Karpas-422 (cell line): ENCODE results near the gene PARP11. TPM values are rescaled to one million over a fixed set of nuclear protein-coding genes. Genes with fewer than 3 reads are reported as not detected.

Source experiments
- DNase-seq: peaks from one replicate; pipeline ENCODE4 v3.0.0-alpha.2; 2015
- H2AFZ ChIP-seq: fragments of 200-600 bp; sonication (generic); 2 replicates; pipeline ENCODE4 v1.6.1; 2014; ENCODE audit warnings: antibody characterized with exemption, low read length, mixed read lengths
- H3K27ac ChIP-seq: fragments of 200-600 bp; sonication (generic); 2 replicates; pipeline ENCODE4 v1.5.1; 2014; ENCODE audit warnings: mild to moderate bottlenecking, low read length, moderate library complexity
- H3K27me3 ChIP-seq: fragments of 200-600 bp; sonication (generic); 2 replicates; pipeline ENCODE4 v1.6.1; 2014; ENCODE audit warnings: low read length, mixed read lengths
- H3K36me3 ChIP-seq: fragments of 200-600 bp; sonication (generic); 2 replicates; pipeline ENCODE4 v1.6.1; 2014; ENCODE audit warnings: low read length, mixed read lengths; ENCODE audit not compliant: insufficient read depth
- H3K4me1 ChIP-seq: fragments of 200-600 bp; sonication (generic); 2 replicates; pipeline ENCODE4 v1.6.1; 2014; ENCODE audit warnings: mild to moderate bottlenecking, low read length, mixed read lengths
- H3K4me2 ChIP-seq: fragments of 200-600 bp; sonication (generic); 2 replicates; pipeline ENCODE4 v1.6.1; 2014; ENCODE audit warnings: low read length, low read depth, mild to moderate bottlenecking; ENCODE audit not compliant: poor library complexity, severe bottlenecking
- H3K4me3 ChIP-seq: fragments of 200-600 bp; sonication (generic); 2 replicates; pipeline ENCODE4 v1.5.1; 2014; ENCODE audit warnings: mild to moderate bottlenecking, antibody characterized with exemption, low read length, mixed read lengths
- H3K79me2 ChIP-seq: fragments of 200-600 bp; sonication (generic); 2 replicates; pipeline ENCODE4 v1.6.1; 2014; ENCODE audit warnings: mild to moderate bottlenecking, low read length, mixed read lengths
- H3K9ac ChIP-seq: fragments of 200-600 bp; sonication (generic); 2 replicates; pipeline ENCODE4 v1.6.0; 2014; ENCODE audit warnings: low read length
- H3K9me2 ChIP-seq: fragments of 200-600 bp; sonication (generic), shearing (Covaris generic); replicated peaks from 2 replicates; pipeline ENCODE4 v1.6.0; 2014; ENCODE audit warnings: mild to moderate bottlenecking, low read length, moderate library complexity; ENCODE audit not compliant: insufficient read depth
- H3K9me3 ChIP-seq: fragments of 300-700, 200-600 bp; sonication (generic); 2 replicates; pipeline ENCODE4 v1.6.1; 2014; ENCODE audit warnings: low read length, mixed read lengths
- H4K20me1 ChIP-seq: fragments of 200-600 bp; sonication (generic); 2 replicates; pipeline ENCODE4 v1.6.1; 2014; ENCODE audit warnings: mild to moderate bottlenecking, antibody characterized with exemption, low read length, low read depth; ENCODE audit not compliant: insufficient read depth
- total RNA-seq: library from RNA; depleted of rRNA; stranded (reverse); fragments of >200 nt; shearing (Covaris generic); gene quantifications from 2 replicates; pipeline ENCODE4 v1.2.3, GENCODE V29; 2014; ENCODE audit warnings: low replicate concordance; rRNA removed

Gene PARP11
- total RNA-seq, 1 experiment from 2014 or later, result 10.2 TPM

DNA sequence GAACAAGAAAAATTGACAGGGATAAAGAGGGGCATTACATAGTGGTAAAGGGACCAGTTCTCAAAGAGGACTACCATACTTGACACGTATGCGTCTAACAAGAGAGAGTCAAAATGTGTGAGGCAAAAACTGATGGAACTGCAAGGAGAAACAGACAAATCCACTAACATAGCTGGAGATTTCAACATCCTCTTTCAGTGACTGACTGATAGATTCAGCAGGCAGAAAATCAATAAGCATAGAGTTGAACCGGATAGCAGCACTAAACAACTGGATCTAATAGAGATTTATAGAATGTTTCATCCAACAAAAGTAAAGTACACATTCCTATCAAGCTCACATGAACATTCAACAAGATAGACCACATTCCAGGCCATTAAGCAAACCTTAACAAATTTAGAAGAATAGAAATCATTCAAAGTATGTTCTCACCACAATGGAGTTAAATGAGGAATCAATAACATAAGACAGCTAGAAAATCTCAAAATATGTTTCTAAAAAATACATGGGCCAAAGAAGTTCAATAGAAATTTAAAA is 104.2 kb downstream of the PARP11 start:
- Histone ChIP-seq H3K27ac (no peak overlapping the region), H3K4me1 (no peaks in the 10 kb centered on the region), H3K9me2 (no peaks in the 10 kb centered on the region), H3K4me2 (no peak overlapping the region), H3K9me3 (no peaks in the 10 kb centered on the region), H3K9ac (no peak overlapping the region), H2AFZ (no peak overlapping the region), H3K36me3 (no peaks in the 10 kb centered on the region), H3K79me2 (no peaks in the 10 kb centered on the region), H3K4me3 (no peak overlapping the region), H3K27me3 (no peaks in the 10 kb centered on the region), H4K20me1 (no peaks in the 10 kb centered on the region)
- no peak for DNase-seq

DNA sequence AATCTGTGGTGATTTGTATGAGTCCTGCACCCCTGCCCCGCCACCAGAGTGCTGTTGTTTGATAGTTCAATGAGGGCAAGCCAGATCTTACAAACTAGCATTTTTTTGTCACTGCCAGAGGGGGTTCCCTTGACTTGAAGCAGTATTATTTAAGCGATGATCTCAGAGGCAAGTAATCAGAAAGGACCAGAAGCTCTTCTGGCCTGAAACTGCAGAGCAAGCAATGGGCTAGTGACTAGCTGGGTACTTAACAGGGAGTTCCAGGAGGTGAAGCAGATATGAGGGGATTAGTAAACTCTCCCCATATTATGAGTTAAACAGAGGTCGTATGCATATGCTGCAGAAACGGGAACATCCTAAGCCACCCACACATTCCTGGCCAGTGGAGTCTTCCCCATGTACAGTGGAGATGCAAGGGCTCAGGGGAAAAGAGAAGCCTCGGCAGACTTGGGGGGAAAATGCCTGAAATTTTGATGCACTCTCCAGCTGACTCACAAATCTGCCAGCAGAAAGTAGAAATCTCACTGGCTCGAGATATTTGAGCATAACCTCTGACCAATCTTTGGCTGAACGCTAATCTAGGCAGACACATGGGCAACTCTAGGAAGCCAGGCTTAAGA is 112.0 kb downstream of the PARP11 start:
- H3K27ac ChIP-seq, result no peak overlapping the region
- H4K20me1 ChIP-seq, result no peaks in the 10 kb centered on the region
- H3K27me3 ChIP-seq, result no peaks in the 10 kb centered on the region
- H3K9me3 ChIP-seq, result no peaks in the 10 kb centered on the region
- no peak for DNase-seq
- no peak overlapping the region for H3K4me2 ChIP-seq
- no peaks in the 10 kb centered on the region for H3K4me1 ChIP-seq
- no peaks in the 10 kb centered on the region for H3K36me3 ChIP-seq
- no peak overlapping the region for H2AFZ ChIP-seq
- no peak overlapping the region for H3K9ac ChIP-seq
- H3K4me3 ChIP-seq, result no peak overlapping the region
- H3K9me2 ChIP-seq, result no peaks in the 10 kb centered on the region
- H3K79me2 ChIP-seq, result no peaks in the 10 kb centered on the region

DNA sequence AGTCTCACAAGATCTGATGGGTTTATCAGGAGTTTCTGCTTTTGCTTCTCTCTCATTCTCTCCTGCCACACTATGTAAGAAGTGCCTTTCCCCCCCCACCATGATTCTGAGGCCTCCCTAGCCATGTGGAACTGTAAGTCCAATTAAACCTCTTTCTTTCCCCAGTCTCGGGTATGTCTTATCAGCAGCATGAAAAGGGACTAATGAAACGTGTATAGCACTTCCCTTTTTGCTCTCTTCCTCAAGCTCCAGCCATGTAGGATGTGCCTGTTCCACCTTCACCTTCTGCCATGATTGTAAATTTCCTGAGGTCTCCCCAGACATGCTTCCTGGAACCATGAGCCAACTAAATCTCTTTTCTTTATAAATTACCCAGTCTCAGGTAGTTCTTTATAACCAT is 113.3 kb downstream of the PARP11 start:
- H3K9me2 ChIP-seq, result no peaks in the 10 kb centered on the region
- H4K20me1 ChIP-seq, result no peaks in the 10 kb centered on the region
- no peaks in the 10 kb centered on the region for H3K79me2 ChIP-seq
- H3K27me3 ChIP-seq, result no peaks in the 10 kb centered on the region
- H3K9me3 ChIP-seq, result no peaks in the 10 kb centered on the region
- H3K4me1 ChIP-seq, result no peaks in the 10 kb centered on the region
- no peak overlapping the region for H3K9ac ChIP-seq
- no peak overlapping the region for H3K27ac ChIP-seq
- DNase-seq, result no peak
- H3K4me2 ChIP-seq, result no peak overlapping the region
- no peaks in the 10 kb centered on the region for H3K36me3 ChIP-seq
- no peak overlapping the region for H2AFZ ChIP-seq
- no peak overlapping the region for H3K4me3 ChIP-seq

Other genes with a start within 250 kb of the PARP11 start
- gene CRACR2A, start 120.3 kb downstream of the PARP11 start, total RNA-seq, result 22.3 and 29.3 TPM in 2 replicates